Smooth muscle cell of the brain vasculature (primary cell): Measurements from ENCODE around the gene SUPT4H1.

Source experiments
- DNase-seq: peaks from one replicate; pipeline ENCODE4 v3.0.0-alpha.2; 2012; ENCODE audit warnings: low read depth, low spot score

SUPT4H1 gene

GRCh38 chr17:58330538-58330996, 21.4 kb downstream of the SUPT4H1 start:
- no peak for DNase-seq

- no peak for DNase-seq
Measured at GRCh38 chr17:58329810-58330537, 22.0 kb downstream of the SUPT4H1 start.

GRCh38 chr17:58329035-58329809, 22.8 kb downstream of the SUPT4H1 start:
- DNase-seq = no peak

GRCh38 chr17:58328195-58329034, 23.6 kb downstream of the SUPT4H1 start, which contains the start of gene TSPOAP1:
Gene TSPOAP1, minus strand, starts transcription at chr17:58328795. Its CDS starts 875 bp downstream, at chr17:58327920.
- no peak for DNase-seq

- no peak for DNase-seq
Measured at GRCh38 chr17:58327363-58328194, 24.4 kb downstream of the SUPT4H1 start.

- no peak for DNase-seq
Measured at GRCh38 chr17:58326609-58327362, 25.2 kb downstream of the SUPT4H1 start.

- no peak for DNase-seq
Measured at GRCh38 chr17:58325976-58326468, 26.0 kb downstream of the SUPT4H1 start.

- no peak for DNase-seq
Measured at GRCh38 chr17:58325289-58325726, 26.7 kb downstream of the SUPT4H1 start.

- no peak for DNase-seq
Measured at GRCh38 chr17:58324409-58325288, 27.4 kb downstream of the SUPT4H1 start.

GRCh38 chr17:58324056-58324408, 28.0 kb downstream of the SUPT4H1 start:
- DNase-seq = no peak

GRCh38 chr17:58323366-58324055, 28.5 kb downstream of the SUPT4H1 start:
- no peak for DNase-seq

GRCh38 chr17:58322581-58323185, 29.3 kb downstream of the SUPT4H1 start:
- DNase-seq = no peak

- no peak for DNase-seq
Measured at GRCh38 chr17:58321571-58322525, 30.2 kb downstream of the SUPT4H1 start.

- no peak for DNase-seq
Measured at GRCh38 chr17:58320570-58321323, 31.3 kb downstream of the SUPT4H1 start.

GRCh38 chr17:58320163-58320558, 31.8 kb downstream of the SUPT4H1 start:
- no peak for DNase-seq
